SK-N-MC (cell line): ENCODE measurements around the gene MME.

Experiments
- DNase-seq: peaks from one replicate; pipeline ENCODE4 v3.0.0-alpha.2; 2011; ENCODE audit warnings: low read depth, low spot score
- H3K27ac ChIP-seq: fragments of 200-600 bp; sonication (generic); 2 replicates; pipeline ENCODE4 v1.5.1; 2016; ENCODE audit warnings: mixed run types
- H3K36me3 ChIP-seq: fragments of 200-600 bp; sonication (generic); 2 replicates; pipeline ENCODE4 v1.6.1; 2017; ENCODE audit warnings: antibody characterized with exemption, low read length, mixed read lengths; ENCODE audit not compliant: insufficient read depth
- H3K4me3 ChIP-seq: fragments of 200-600 bp; sonication (generic); 2 replicates; pipeline ENCODE4 v1.5.1; 2016
- H3K9ac ChIP-seq: fragments of 200-600 bp; sonication (generic); 2 replicates; pipeline ENCODE4 v1.8.0; 2017; ENCODE audit warnings: mixed run types, mixed read lengths; ENCODE audit not compliant: insufficient read length
- H3K9me3 ChIP-seq: fragments of 200-600 bp; sonication (generic); 2 replicates; pipeline ENCODE4 v1.6.1; 2017; ENCODE audit warnings: low read depth, mild to moderate bottlenecking, antibody characterized with exemption, low read length, moderate library complexity, mixed read lengths
- EZH2 ChIP-seq: fragments of 200-600 bp; sonication (generic); IDR thresholded peaks from one replicate; pipeline ENCODE4 v1.6.1; 2017; ENCODE audit warnings: antibody characterized with exemption
- FOXP2 ChIP-seq: optimal IDR thresholded peaks from 2 replicates; pipeline ENCODE3; 2011; ENCODE audit warnings: mild to moderate bottlenecking, moderate library complexity; ENCODE audit not compliant: insufficient read depth; ENCODE audit errors: extremely low read length, control extremely low read depth
- POLR2AphosphoS5 ChIP-seq: IDR thresholded peaks from 2 replicates; pipeline ENCODE4 v1.6.1; 2012; ENCODE audit warnings: mild to moderate bottlenecking, low read depth, low read length, borderline replicate concordance

Gene MME

DNA sequence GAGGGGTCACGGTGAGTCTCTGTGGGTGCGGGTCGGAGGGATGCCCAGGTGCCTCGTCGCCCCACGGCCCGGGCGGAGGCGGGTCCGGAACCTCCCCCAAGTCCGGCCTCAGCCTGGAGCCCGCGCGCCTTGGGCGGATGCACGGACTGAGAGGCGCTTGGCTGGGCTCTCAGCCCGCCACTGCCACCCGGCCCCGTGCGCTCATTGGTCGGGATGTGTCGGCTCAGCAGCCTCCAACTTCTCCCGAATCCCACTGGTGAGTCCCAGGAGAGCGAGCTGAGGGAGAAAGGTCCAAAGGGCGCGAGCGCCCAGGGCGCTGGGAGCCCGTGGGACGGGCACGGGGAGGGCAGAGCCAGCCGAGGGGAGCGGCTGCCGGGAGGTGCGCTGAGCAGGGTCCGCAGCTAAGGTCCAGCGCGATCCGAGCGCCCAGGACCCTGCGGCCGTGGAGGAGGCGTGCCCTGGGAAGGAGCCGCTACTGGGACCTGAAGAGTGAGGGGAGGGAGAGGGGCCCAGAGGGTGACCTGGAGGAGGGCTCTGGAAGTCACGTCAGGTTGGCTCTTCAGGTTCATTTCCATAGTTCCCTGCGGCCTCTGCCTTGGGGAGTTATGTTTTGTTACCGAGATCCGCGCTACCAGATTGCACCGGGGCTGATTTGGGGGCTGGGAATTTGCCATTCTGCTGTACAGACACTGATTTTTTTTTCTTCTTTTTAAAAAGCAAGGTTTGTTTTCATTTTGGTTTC is at the start of gene MME:
Gene MME, plus strand, starts transcription at position 574 of the 742 bp plus-strand sequence. CDS start 3,849 bp downstream, outside the sequence.
- H3K36me3 ChIP-seq = no peaks in the 10 kb centered on the region
- TF ChIP-seq FOXP2 (no peak), POLR2AphosphoS5 (no peak), EZH2 (no peak)
- no peaks in the 10 kb centered on the region for H3K9me3 ChIP-seq
- DNase-seq = no peak
- peak within 1 kb of the TSS; percentile 47 for H3K9ac ChIP-seq
- H3K4me3 ChIP-seq = peak within 1 kb of the TSS; percentile 87
- no peak within 1 kb of the TSS for H3K27ac ChIP-seq

GRCh38 chr3:155031186-155031585 is 48.9 kb upstream of the MME start:
- DNase-seq = no peak
- H3K9ac ChIP-seq = peak overlapping the region; percentile 16

GRCh38 chr3:155032918-155033317 is 47.2 kb upstream of the MME start:
- Histone ChIP-seq H3K4me3 (peak overlapping the region; percentile 62), H3K36me3 (no peaks in the 10 kb centered on the region; the same call in 1 of the 2 replicates), H3K9ac (peak overlapping the region; percentile 65), H3K9me3 (no peaks in the 10 kb centered on the region), H3K27ac (peak overlapping the region; percentile 99)
- DNase-seq = peak; percentile 88
- TF ChIP-seq FOXP2 (no peak), EZH2 (no peak), POLR2AphosphoS5 (no peak)

More at GRCh38 chr3:155031186-155031585, 48.9 kb upstream of the MME start:
- TF ChIP-seq EZH2 (no peak), POLR2AphosphoS5 (no peak), FOXP2 (no peak)
- Histone ChIP-seq H3K4me3 (peak overlapping the region; percentile 20), H3K36me3 (no peaks in the 10 kb centered on the region; the same call in 1 of the 2 replicates), H3K9me3 (no peaks in the 10 kb centered on the region), H3K27ac (peak overlapping the region; percentile 99)

- no peaks in the 10 kb centered on the region; the same call in 1 of the 2 replicates for H3K36me3 ChIP-seq
- TF ChIP-seq FOXP2 (no peak), EZH2 (no peak), POLR2AphosphoS5 (no peak)
- peak overlapping the region; percentile 99 for H3K27ac ChIP-seq
- peak overlapping the region; percentile 26; the same call in 1 of the 2 replicates for H3K4me3 ChIP-seq
- peak overlapping the region; percentile 40 for H3K9ac ChIP-seq
- no peaks in the 10 kb centered on the region for H3K9me3 ChIP-seq
- no peak for DNase-seq
Observed at GRCh38 chr3:155034786-155035185, 45.3 kb upstream of the MME start.

DNA sequence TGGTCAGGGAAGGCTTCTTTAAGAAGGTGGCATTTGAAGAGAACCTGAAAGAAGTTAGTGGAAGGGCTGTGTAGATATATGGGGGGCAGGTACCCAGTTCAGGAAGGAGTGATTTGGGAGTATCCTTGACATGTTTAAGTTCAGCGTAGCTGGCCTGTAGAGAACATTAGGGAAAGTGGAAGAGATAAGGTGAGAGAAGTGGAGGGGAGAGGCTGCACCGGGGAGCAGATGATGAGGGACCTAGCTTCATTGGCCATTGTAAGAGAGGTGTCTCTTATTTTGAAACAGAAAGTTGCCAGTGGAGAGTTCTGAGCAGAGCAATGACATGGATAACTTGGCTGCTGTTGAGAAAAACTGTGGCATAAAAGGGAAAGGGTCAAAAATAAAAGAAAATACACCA is 44.6 kb upstream of the MME start:
- H3K9me3 ChIP-seq = no peaks in the 10 kb centered on the region
- no peak overlapping the region for H3K9ac ChIP-seq
- TF ChIP-seq FOXP2 (no peak), EZH2 (no peak), POLR2AphosphoS5 (no peak)
- DNase-seq = no peak
- H3K36me3 ChIP-seq = no peaks in the 10 kb centered on the region
- H3K27ac ChIP-seq = no peak overlapping the region
- no peak overlapping the region for H3K4me3 ChIP-seq

DNA sequence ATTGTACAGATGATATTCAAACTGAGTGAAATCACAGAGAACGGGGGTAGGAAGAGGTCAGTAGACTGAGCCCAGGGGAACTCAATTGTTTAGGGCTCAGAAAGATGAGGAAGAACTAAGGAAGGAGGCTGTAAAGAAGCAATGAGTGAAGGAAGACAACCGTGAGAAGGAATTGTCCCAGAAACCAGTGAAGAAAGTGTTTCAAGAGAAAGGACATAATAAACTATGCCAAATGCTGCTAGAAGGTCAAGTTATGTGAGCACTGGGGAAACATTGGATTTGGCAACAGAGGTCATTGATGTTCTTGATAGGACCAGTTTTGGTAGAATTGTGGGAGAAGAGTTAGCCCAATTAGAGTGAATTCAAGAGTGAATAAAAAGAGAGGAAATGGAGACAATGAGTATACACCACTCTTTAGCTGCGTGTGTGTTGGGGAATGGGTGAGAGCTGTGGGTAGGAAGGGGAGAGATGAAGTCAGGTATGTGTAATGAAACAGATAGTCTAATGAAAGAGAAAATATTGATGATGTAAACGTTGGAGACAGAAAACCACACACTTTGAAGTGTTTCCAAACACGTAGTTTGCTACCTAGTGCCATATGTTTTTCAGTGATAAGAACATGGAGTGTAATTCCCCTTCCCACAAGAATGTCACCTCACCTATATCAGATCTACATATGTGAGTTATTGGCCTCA is 42.5 kb upstream of the MME start:
- Histone ChIP-seq H3K9me3 (no peaks in the 10 kb centered on the region), H3K4me3 (no peak overlapping the region), H3K9ac (no peak overlapping the region), H3K27ac (no peak overlapping the region), H3K36me3 (no peaks in the 10 kb centered on the region)
- DNase-seq = no peak
- TF ChIP-seq FOXP2 (no peak), EZH2 (no peak), POLR2AphosphoS5 (no peak)

DNA sequence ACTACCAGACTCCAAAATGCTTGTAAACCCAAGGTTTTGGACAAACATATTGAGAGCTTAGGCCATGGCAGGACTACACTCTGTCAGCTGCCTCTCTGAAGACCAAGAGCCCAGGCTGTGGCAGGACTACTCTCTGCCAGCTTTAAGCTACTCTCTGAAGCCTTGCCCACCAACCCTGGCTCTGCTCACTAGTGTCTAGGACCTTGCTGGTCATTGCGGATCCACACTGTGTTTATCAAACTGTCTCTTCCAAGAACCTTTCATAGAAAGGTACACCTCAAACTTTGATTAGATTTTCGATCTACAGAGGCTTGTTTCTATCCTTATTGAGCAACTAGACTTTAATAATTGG is 41.9 kb upstream of the MME start:
- Histone ChIP-seq H3K9ac (no peak overlapping the region), H3K27ac (no peak overlapping the region), H3K4me3 (no peak overlapping the region), H3K36me3 (no peaks in the 10 kb centered on the region), H3K9me3 (no peaks in the 10 kb centered on the region)
- DNase-seq = no peak
- TF ChIP-seq FOXP2 (no peak), POLR2AphosphoS5 (no peak), EZH2 (no peak)

DNA sequence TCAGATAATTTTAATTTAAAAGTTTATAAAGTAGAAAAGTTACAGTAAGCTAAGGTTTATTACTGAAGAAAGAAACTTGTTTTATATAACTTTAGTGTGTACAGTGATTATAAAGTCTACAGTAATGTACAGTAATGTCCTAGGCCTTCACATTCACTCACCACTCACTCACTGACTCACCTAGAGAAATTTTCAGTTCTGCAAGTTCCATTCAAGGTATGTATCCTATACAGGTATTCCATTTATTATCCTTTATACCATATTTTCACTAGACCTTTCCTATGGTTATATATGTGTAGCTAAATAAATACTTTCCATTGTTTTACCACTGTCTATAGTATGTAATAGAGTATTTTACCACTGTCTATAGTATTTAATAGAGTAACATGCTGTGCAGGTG is 33.2 kb upstream of the MME start:
- no peak for DNase-seq
- Histone ChIP-seq H3K4me3 (no peak overlapping the region), H3K9me3 (no peaks in the 10 kb centered on the region), H3K9ac (no peak overlapping the region), H3K36me3 (no peaks in the 10 kb centered on the region), H3K27ac (no peak overlapping the region)
- TF ChIP-seq EZH2 (no peak), FOXP2 (no peak), POLR2AphosphoS5 (no peak)

DNA sequence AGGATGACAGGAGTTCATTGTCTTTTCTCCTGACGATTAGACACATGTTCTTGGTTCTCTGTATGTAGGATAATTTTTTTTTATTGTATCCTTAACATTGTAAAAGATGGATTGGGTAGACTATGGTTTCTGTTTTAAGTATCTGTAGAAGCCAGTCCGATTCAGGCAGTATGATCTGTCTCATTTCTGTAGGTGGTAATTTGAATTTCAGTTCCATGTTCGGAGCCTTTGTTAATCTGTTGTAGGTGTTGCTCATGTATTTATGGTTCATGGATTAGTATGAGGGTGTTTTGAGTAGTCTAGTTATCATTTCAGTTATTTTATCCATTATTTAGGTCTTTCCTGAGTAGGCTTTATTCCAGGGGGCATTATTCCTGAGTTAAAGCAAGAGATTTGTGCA is 32.4 kb upstream of the MME start:
- DNase-seq = no peak
- TF ChIP-seq POLR2AphosphoS5 (no peak), EZH2 (no peak), FOXP2 (no peak)
- Histone ChIP-seq H3K36me3 (no peaks in the 10 kb centered on the region), H3K4me3 (no peak overlapping the region), H3K9ac (no peak overlapping the region), H3K9me3 (no peaks in the 10 kb centered on the region), H3K27ac (no peak overlapping the region)
